D721Med (cell line): ENCODE results near the gene MIB1.

Experiments used
- DNase-seq: peaks from one replicate; pipeline ENCODE4 v3.0.0; 2011; ENCODE audit warnings: low spot score; ENCODE audit not compliant: insufficient read length
- FAIRE-seq: peaks from 2 replicates; lab custom pipeline; 2011; peaks lifted over from hg19 to GRCh38; lab: Jason Lieb, UNC
- CTCF ChIP-seq: IDR thresholded peaks from 2 replicates; pipeline ENCODE4 v1.5.1; 2012; ENCODE audit warnings: mild to moderate bottlenecking, control low read depth; ENCODE audit not compliant: insufficient read depth; ENCODE audit errors: missing control alignments

The MIB1 gene

DNA sequence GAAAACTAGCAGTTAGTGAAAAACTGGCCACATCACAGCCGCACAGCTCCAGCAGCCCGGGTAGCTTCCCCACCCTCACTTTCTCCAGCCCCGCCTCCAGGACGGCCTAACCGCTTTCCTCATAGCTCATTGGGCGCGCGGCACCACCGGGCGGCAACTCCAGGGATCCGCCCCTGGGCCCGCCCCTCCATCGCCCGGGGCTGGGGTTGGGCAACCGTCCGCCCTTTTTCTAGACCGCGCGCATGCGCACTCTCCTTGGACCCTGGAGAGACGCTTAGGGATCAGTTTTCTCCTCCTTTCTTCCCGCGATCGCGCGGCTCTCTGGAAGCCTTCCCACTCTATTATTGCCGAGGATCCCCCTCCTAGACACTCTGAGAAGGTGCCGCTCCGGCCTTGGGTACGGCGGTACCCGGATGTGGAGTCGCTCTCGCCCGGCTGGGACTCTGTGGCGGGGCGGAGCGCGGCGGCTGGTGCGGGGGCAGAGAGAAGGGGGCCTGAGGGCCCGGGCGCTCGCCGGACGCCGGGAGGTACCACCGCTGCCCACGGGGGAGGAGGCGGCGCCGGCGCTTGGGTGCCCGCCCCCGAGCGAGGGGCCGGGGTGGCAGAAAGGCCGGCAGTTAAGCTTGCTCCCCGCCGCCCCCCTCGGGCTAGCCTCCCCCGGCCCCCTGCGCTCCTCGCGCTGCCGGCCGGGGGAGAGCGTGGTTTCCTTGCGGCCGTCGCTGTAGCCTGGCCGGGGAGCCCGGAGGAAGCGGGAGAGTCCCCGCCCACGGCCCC, at the start of gene MIB1:
MIB1 (plus strand) TSS at position 255 of the 774 bp plus-strand sequence. CDS start 792 bp downstream, outside the sequence.
- TF ChIP-seq CTCF = no peak
- DNase-seq (peak; percentile 64), FAIRE-seq (no peak)

- DNase-seq (no peak), FAIRE-seq (no peak)
- TF ChIP-seq CTCF = no peak
Observed at GRCh38 chr18:21693322-21693721, 47.3 kb upstream of the MIB1 start.

DNA sequence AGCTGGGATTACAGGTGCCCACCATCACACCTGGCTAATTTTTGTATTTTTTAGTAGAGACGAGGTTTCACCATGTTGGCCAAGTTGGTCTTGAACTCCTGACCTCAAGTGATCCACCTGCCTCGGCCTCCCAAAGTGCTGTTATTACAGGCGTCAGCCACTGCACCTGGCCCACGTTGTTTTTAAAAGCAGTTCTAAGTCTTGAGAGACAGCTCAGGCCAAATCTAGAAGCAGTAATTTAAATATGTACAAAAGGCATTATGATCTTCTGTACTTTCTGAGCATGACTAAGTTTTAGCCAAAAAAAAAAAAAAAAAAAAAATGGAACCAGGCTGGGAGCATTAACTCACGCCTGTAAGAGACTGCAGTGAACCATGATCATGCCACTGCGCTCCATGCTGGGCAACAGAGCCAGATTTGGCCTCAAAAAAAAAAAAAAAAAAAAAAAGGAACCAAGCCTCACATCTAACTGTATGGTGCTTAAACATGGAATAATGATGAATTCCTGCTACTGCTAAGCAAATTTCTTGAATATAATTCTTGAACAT, 40.0 kb upstream of the MIB1 start:
- TF ChIP-seq CTCF = no peak
- no peak for FAIRE-seq
- no peak for DNase-seq

DNA sequence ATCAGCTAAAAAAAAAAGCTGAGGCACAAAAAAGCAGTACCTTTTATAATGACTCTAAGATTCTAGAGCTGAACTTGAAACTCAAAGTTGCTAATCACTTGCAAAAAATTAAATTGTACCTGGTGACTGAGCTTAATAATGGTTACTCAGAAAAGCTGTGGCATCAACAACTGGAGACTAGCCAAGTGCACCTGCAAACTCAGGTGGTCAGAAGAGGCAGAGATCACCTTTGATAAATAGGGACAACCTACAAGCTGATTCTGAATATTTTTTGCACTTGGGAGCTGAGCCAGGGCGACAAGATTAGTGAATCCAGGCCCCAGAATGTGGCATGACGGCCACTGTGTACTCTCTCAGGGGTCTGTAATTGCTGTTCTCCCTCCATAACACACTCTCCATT, 39.0 kb upstream of the MIB1 start:
- FAIRE-seq = no peak
- DNase-seq = no peak
- TF ChIP-seq CTCF = no peak

- DNase-seq (no peak), FAIRE-seq (no peak)
- TF ChIP-seq CTCF = no peak
Observed at GRCh38 chr18:21702602-21703001, 38.0 kb upstream of the MIB1 start.

DNA sequence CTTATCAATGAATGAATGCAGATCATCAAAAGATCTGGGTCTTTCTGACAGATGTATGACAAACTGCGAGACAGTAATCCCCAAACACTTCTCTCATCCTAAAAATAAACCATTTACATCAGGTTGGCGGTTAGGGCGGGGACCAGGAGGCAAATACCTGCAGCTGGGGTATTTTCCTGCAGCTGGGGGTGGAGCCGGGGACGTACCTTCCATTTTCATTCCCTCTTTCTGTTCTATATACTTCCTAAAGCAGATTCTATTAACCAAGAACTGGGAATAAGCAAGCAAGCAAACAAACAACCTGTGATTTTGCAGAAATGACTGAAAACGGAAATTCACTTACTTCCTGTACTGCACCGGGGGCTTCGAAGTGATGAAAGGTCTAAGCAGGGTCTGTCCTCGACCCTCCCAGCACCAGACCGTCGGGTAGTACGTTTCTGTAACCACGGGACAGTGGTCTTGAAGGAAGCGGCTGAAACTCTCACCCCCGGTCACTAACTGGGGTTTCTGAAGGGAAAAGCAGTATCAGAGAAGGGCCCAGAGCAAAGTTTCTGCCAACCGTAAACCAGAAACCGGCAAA, 37.3 kb upstream of the MIB1 start:
- no peak for FAIRE-seq

More for the DNA sequence above, 37.3 kb upstream of the MIB1 start:
- no peak for TF ChIP-seq CTCF
- no peak for DNase-seq
